Caco-2 (cell line): ENCODE results near the gene AMZ1. TPM values are rescaled to one million over a fixed set of nuclear protein-coding genes. Genes with fewer than 3 reads are reported as not detected.
A peak's percentile ranks its signal among the peaks of the same experiment; 100 is the strongest.

Source experiments
- BruUV-seq: library from RNA; stranded (reverse); fragments of 400-500 nt; replicated peaks from 2 replicates; lab custom pipeline; 2021; lab: Mats Ljungman, UMichigan
- CTCF ChIA-PET: fragments of 300-600 bp; sonication (Branson Sonifier 250); formaldehyde crosslinking; loops from one replicate; lab custom pipeline; 2022; ENCODE audit warnings: antibody characterized with exemption; lab: Charles Lee
- POLR2A ChIA-PET: fragments of 300-600 bp; sonication (Branson Sonifier 250); formaldehyde crosslinking; loops from one replicate; lab custom pipeline; 2022; ENCODE audit warnings: antibody characterized with exemption; lab: Charles Lee
- DNase-seq, 2 experiments: peaks; one replicate each; pipeline versions ENCODE4 v3.0.0 to v3.0.0-alpha.2; 2020 to 2022
- H3K27me3 ChIP-seq: replicated peaks from 2 replicates; pipeline ENCODE4 v1.6.0; 2011; ENCODE audit warnings: low read length; ENCODE audit not compliant: control insufficient read depth, insufficient read depth
- H3K36me3 ChIP-seq: 2 replicates; pipeline ENCODE4 v1.5.1; 2011; ENCODE audit warnings: low read length; ENCODE audit not compliant: control insufficient read depth, insufficient read depth
- H3K4me1 ChIP-seq: fragments of 250-450 bp; sonication (Bioruptor Pico); 2 replicates; pipeline ENCODE4 v1.5.1; 2020; ENCODE audit warnings: mild to moderate bottlenecking
- H3K4me3 ChIP-seq: 2 replicates; pipeline ENCODE4 v1.5.1; 2011; ENCODE audit warnings: low read depth, mild to moderate bottlenecking, control low read depth, low read length
- H3K9me3 ChIP-seq: fragments of 250-450 bp; sonication (Bioruptor Pico); 2 replicates; pipeline ENCODE4 v1.5.1; 2020; ENCODE audit warnings: mild to moderate bottlenecking, moderate library complexity
- H3K27ac Mint-ChIP-seq: one replicate; pipeline ENCODE4 v1.8.0; 2022; ENCODE audit warnings: mixed read lengths; ENCODE audit not compliant: unreplicated experiment
- H3K27me3 Mint-ChIP-seq: one replicate; pipeline ENCODE4 v1.8.0; 2022; ENCODE audit warnings: mixed read lengths; ENCODE audit not compliant: insufficient read depth, unreplicated experiment
- H3K36me3 Mint-ChIP-seq: one replicate; pipeline ENCODE4 v1.8.0; 2022; ENCODE audit warnings: mild to moderate bottlenecking, mixed read lengths; ENCODE audit not compliant: insufficient read depth, unreplicated experiment
- H3K4me1 Mint-ChIP-seq: one replicate; pipeline ENCODE4 v1.8.0; 2022; ENCODE audit warnings: low read depth, mixed read lengths; ENCODE audit not compliant: unreplicated experiment
- H3K4me3 Mint-ChIP-seq: one replicate; pipeline ENCODE4 v1.8.0; 2022; ENCODE audit warnings: mild to moderate bottlenecking, moderate library complexity, mixed read lengths; ENCODE audit not compliant: unreplicated experiment
- H3K9me3 Mint-ChIP-seq: one replicate; pipeline ENCODE4 v1.8.0; 2022; ENCODE audit warnings: mixed read lengths; ENCODE audit not compliant: unreplicated experiment
- intact Hi-C: fragments of 100-400 bp; cut with micrococcal nuclease; formaldehyde crosslinking; loops from one replicate; pipeline ENCODE4 v1.10.0; 2022; ENCODE audit not compliant: unreplicated experiment
- total RNA-seq: library from RNA; stranded (reverse); gene quantifications from 2 replicates; pipeline ENCODE4 v1.2.3, GENCODE V29; 2022
- TF ChIP-seq, protein P1 (sequence below), 2 experiments: fragments of 200-600 bp in 1 of 2; IDR thresholded peaks; 1 replicate in 1 of 2; 2 replicates in 1 of 2; pipeline versions ENCODE4 v1.5.1 to v1.8.0; 2011 to 2022; ENCODE audit warnings: antibody characterized with exemption in 1 of 2, control low read depth in 1 of 2, inconsistent platforms in 1 of 2, low read depth in 1 of 2, low read length in 1 of 2, mild to moderate bottlenecking in 1 of 2, moderate library complexity in 1 of 2; ENCODE audit not compliant: insufficient read depth in 1 of 2, severe bottlenecking in 1 of 2, unreplicated experiment in 1 of 2

The AMZ1 gene
- total RNA-seq, 1 experiment from 2014 or later: 0.11 TPM

DNA sequence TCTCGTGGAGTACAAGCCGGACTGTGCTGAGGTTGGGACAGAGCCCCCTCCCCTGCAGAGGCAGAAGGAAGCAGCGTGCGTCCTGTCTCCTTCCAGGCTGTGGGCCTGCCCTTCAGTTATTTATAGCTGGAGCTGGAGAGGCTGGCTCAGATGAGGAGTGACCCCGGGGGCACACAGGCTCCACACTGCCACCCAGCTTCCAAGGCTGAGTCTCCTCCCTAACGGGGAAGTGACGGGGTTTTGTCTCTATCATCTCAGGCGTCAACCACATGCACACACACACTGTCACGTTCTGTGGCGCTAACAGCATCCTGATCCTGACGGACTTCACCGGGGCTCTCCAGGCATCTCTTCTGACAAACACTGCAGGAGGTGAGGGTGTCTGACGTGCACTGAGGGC is 25.4 kb downstream of the AMZ1 start:
- H3K4me1 ChIP-seq: no peaks in the 10 kb centered on the region
- intact Hi-C loops: no loop called here
- Mint-ChIP-seq H3K27me3 (no peaks in the 10 kb centered on the region), H3K4me1 (peaks cover 8% of the 10 kb centered on the region), H3K36me3 (peaks cover 49% of the 10 kb centered on the region), H3K4me3 (no peak overlapping the region), H3K27ac (no peak overlapping the region), H3K9me3 (no peaks in the 10 kb centered on the region)
- POLR2A ChIA-PET: no interaction called here
- DNase-seq: peak in 1 of 2 experiments; percentile 38
- no peaks in the 10 kb centered on the region for H3K36me3 ChIP-seq
- H3K9me3 ChIP-seq: no peaks in the 10 kb centered on the region
- H3K27me3 ChIP-seq: no peaks in the 10 kb centered on the region
- no TSS peak for BruUV-seq
- CTCF ChIA-PET: interaction anchor here (1.0 kb wide), 1 partner anchor 43 kb away, joined by 4 read pairs; no protein-coding TSS in a partner anchor
- TF ChIP-seq, protein P1, sequence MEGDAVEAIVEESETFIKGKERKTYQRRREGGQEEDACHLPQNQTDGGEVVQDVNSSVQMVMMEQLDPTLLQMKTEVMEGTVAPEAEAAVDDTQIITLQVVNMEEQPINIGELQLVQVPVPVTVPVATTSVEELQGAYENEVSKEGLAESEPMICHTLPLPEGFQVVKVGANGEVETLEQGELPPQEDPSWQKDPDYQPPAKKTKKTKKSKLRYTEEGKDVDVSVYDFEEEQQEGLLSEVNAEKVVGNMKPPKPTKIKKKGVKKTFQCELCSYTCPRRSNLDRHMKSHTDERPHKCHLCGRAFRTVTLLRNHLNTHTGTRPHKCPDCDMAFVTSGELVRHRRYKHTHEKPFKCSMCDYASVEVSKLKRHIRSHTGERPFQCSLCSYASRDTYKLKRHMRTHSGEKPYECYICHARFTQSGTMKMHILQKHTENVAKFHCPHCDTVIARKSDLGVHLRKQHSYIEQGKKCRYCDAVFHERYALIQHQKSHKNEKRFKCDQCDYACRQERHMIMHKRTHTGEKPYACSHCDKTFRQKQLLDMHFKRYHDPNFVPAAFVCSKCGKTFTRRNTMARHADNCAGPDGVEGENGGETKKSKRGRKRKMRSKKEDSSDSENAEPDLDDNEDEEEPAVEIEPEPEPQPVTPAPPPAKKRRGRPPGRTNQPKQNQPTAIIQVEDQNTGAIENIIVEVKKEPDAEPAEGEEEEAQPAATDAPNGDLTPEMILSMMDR (IDR thresholded peaks at IDR 0.05; ENCODE audit: insufficient read depth in 1 of 2, low read depth in 1 of 2, low read length in 1 of 2, severe bottlenecking in 1 of 2, unreplicated experiment in 1 of 2): peak in 1 of 2 experiments; percentile 18
- no peak overlapping the region for H3K4me3 ChIP-seq

DNA sequence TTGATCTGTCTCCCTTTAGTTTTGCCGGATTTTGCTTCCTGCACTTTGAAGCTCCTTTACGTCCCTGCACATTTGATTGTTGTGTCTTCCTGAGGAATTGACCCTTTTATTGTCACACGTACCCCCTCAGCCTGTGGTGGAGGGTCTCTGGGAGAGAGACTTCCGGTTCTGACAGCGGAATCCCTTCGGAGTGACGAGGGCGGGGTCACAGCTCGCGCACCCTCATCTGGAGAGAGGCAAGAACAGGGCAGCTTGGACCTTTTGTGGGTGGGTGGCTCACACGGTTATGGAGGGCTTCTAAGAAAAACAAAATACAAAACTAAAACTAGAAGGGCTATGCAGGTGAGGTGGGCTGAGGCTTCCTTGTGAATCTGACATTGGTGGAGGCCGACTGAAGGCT is 26.0 kb downstream of the AMZ1 start:
- H3K4me1 Mint-ChIP-seq: peaks cover 8% of the 10 kb centered on the region
- no peaks in the 10 kb centered on the region for H3K9me3 ChIP-seq
- TF ChIP-seq, protein P1 (IDR thresholded peaks at IDR 0.05; ENCODE audit: insufficient read depth in 1 of 2, low read depth in 1 of 2, low read length in 1 of 2, severe bottlenecking in 1 of 2, unreplicated experiment in 1 of 2): no peak
- no peak overlapping the region for H3K4me3 Mint-ChIP-seq
- no peaks in the 10 kb centered on the region for H3K36me3 ChIP-seq
- POLR2A ChIA-PET: no interaction called here
- H3K4me1 ChIP-seq: no peaks in the 10 kb centered on the region
- DNase-seq: no peak
- H3K4me3 ChIP-seq: no peak overlapping the region
- H3K9me3 Mint-ChIP-seq: no peaks in the 10 kb centered on the region
- no peaks in the 10 kb centered on the region for H3K27me3 ChIP-seq
- intact Hi-C loops: no loop called here
- H3K36me3 Mint-ChIP-seq: peaks cover 56% of the 10 kb centered on the region
- CTCF ChIA-PET: interaction anchor here (1.0 kb wide), 1 partner anchor 43 kb away, joined by 4 read pairs; no protein-coding TSS in a partner anchor
- BruUV-seq: no TSS peak
- no peaks in the 10 kb centered on the region for H3K27me3 Mint-ChIP-seq
- no peak overlapping the region for H3K27ac Mint-ChIP-seq

DNA sequence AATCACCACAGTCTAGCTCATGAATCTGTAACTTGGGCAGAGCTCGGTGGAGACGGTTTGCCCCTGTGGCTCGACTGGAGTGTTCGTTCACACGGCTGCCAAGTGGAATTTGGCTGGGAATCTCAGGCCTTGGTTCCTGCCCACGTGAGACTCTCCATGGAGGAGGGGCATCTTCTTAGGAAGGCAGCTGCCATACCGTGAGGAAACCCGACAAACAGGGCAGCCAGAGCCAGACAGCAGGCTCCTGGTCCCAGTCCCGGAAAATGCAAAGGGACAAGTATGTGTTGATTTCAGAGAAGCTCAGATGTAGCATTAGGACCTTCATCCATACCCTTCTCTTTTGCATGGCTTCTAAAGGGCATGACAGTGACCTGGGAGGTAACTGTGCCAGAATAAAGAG is 26.6 kb downstream of the AMZ1 start:
- Histone ChIP-seq H3K9me3 (no peaks in the 10 kb centered on the region), H3K27me3 (no peaks in the 10 kb centered on the region), H3K36me3 (no peaks in the 10 kb centered on the region), H3K4me3 (no peak overlapping the region), H3K4me1 (no peaks in the 10 kb centered on the region)
- no peaks in the 10 kb centered on the region for H3K27me3 Mint-ChIP-seq
- ChIA-PET CTCF (interaction anchor here (0.6 kb wide), 1 partner anchor 9 kb away, joined by 3 read pairs; no protein-coding TSS in a partner anchor), POLR2A (no interaction called here)
- H3K36me3 Mint-ChIP-seq: peaks cover 59% of the 10 kb centered on the region
- no peak overlapping the region for H3K4me3 Mint-ChIP-seq
- intact Hi-C loops: no loop called here
- no peak for DNase-seq
- BruUV-seq: no TSS peak
- TF ChIP-seq, protein P1 (IDR thresholded peaks at IDR 0.05; ENCODE audit: insufficient read depth in 1 of 2, low read depth in 1 of 2, low read length in 1 of 2, severe bottlenecking in 1 of 2, unreplicated experiment in 1 of 2): no peak
- no peaks in the 10 kb centered on the region for H3K9me3 Mint-ChIP-seq
- no peak overlapping the region for H3K27ac Mint-ChIP-seq
- peaks cover 8% of the 10 kb centered on the region for H3K4me1 Mint-ChIP-seq
